Natural killer cell (primary cell): ENCODE data around the gene BEX1. TPM values are rescaled to one million over a fixed set of nuclear protein-coding genes. Genes with fewer than 3 reads are reported as not detected.

Source experiments
- ATAC-seq, 3 donors: fragments of 150-1000 bp in 2 of 3; fragments of 200-7000 bp in 1 of 3; cut with Tn5 transposase; 1 replicate in 1 of 3; 2 replicates in 2 of 3; pipeline ENCODE4 v1.10.0; 2021; ENCODE audit warnings: mild to moderate bottlenecking in 2 of 3, moderate library complexity in 2 of 3
- DNase-seq, 2 donors: peaks; one replicate each; pipeline versions ENCODE4 v3.0.0 to v3.0.0-alpha.2; 2013 to 2021; ENCODE audit warnings: mixed read lengths in 1 of 2
- H3K27ac ChIP-seq: one replicate; pipeline ENCODE4 v1.5.1; 2013; ENCODE audit warnings: mild to moderate bottlenecking, low read length
- H3K27me3 ChIP-seq: one replicate; pipeline ENCODE4 v1.6.1; 2013; ENCODE audit warnings: low read length; ENCODE audit not compliant: control insufficient read depth, insufficient read depth
- H3K36me3 ChIP-seq: one replicate; pipeline ENCODE4 v1.6.1; 2013; ENCODE audit warnings: low read length; ENCODE audit not compliant: control insufficient read depth, insufficient read depth
- H3K4me1 ChIP-seq: one replicate; pipeline ENCODE4 v1.6.1; 2013; ENCODE audit warnings: low read length; ENCODE audit not compliant: control insufficient read depth, insufficient read depth
- H3K4me3 ChIP-seq: one replicate; pipeline ENCODE4 v1.5.1; 2013; ENCODE audit warnings: low read length
- H3K9me3 ChIP-seq: one replicate; pipeline ENCODE4 v1.6.1; 2013; ENCODE audit warnings: low read length; ENCODE audit not compliant: control insufficient read depth, insufficient read depth
- H3K27ac Mint-ChIP-seq, 2 donors: one replicate each; pipeline ENCODE4 v1.8.0; 2022; ENCODE audit warnings: mild to moderate bottlenecking in 2 of 2, mixed read lengths in 2 of 2, moderate library complexity in 1 of 2
- H3K27me3 Mint-ChIP-seq, 2 donors: one replicate each; pipeline ENCODE4 v1.8.0; 2022; ENCODE audit warnings: low read depth in 2 of 2, mixed read lengths in 2 of 2
- H3K36me3 Mint-ChIP-seq: one replicate; pipeline ENCODE4 v1.8.0; 2022; ENCODE audit warnings: mixed read lengths
- H3K4me1 Mint-ChIP-seq, 2 donors: one replicate each; pipeline ENCODE4 v1.8.0; 2022; ENCODE audit warnings: mixed read lengths in 2 of 2
- H3K4me3 Mint-ChIP-seq: one replicate; pipeline ENCODE4 v1.8.0; 2022; ENCODE audit warnings: mild to moderate bottlenecking, moderate library complexity, mixed read lengths
- H3K9me3 Mint-ChIP-seq, 2 donors: one replicate each; pipeline ENCODE4 v1.8.0; 2022; ENCODE audit warnings: mixed read lengths in 2 of 2
- CTCF ChIP-seq: fragments of 200-600 bp; IDR thresholded peaks from one replicate; pipeline ENCODE4 v1.8.0; 2022; ENCODE audit warnings: antibody characterized with exemption
- WGBS: methylation state at CpG from one replicate; pipeline ENCODE4 v1.1.7; 2013; ENCODE audit warnings: missing lambda C conversion rate; ENCODE audit not compliant: insufficient coverage; 5-methylcytosine and 5-hydroxymethylcytosine counted together
- intact Hi-C: fragments of 100-400 bp; cut with micrococcal nuclease; formaldehyde crosslinking; loops from one replicate; pipeline ENCODE4 v1.14.2; 2022
- total RNA-seq, 4 donors: library from RNA; stranded (reverse); fragments of 120-200 nt in 1 of 4; gene quantifications; one replicate each; pipeline versions ENCODE4 v1.2.3 to v1.2.4, GENCODE V29; 2013 to 2022

The BEX1 gene
- total RNA-seq, 3 donors from 2014 or later (not counting 1 experiment from before 2014, with no cell fraction given), result 0.59 TPM; not detected in 2

- H3K4me1 Mint-ChIP-seq, result no peaks in the 10 kb centered on the region
- Histone ChIP-seq H3K36me3 (no peaks in the 10 kb centered on the region), H3K27ac (no peak overlapping the region), H3K9me3 (no peaks in the 10 kb centered on the region), H3K27me3 (no peaks in the 10 kb centered on the region), H3K4me1 (no peaks in the 10 kb centered on the region), H3K4me3 (no peak overlapping the region)
- peaks cover 0 to 10% of the 10 kb centered on the region in 2 donors for H3K27me3 Mint-ChIP-seq
- no peak for DNase-seq
- no peaks in the 10 kb centered on the region for H3K9me3 Mint-ChIP-seq
- ATAC-seq, result no peak
- WGBS, result no CpG with 5 or more reads among the region's 3 CpGs
- no peak overlapping the region for H3K27ac Mint-ChIP-seq
- intact Hi-C loops, result no loop called here
- no peak for TF ChIP-seq CTCF
- H3K36me3 Mint-ChIP-seq, result no peaks in the 10 kb centered on the region
- H3K4me3 Mint-ChIP-seq, result no peak overlapping the region
Observed at GRCh38 chrX:103101299-103102042, 37.5 kb upstream of the BEX1 start.

- Histone ChIP-seq H3K36me3 (no peaks in the 10 kb centered on the region), H3K4me1 (no peaks in the 10 kb centered on the region), H3K27ac (no peak overlapping the region), H3K9me3 (no peaks in the 10 kb centered on the region), H3K27me3 (no peaks in the 10 kb centered on the region), H3K4me3 (no peak overlapping the region)
- no CpG with 5 or more reads among the region's 4 CpGs for WGBS
- DNase-seq (no peak), ATAC-seq (no peak)
- H3K9me3 Mint-ChIP-seq, result no peaks in the 10 kb centered on the region
- no peak overlapping the region for H3K27ac Mint-ChIP-seq
- intact Hi-C loops, result no loop called here
- no peak overlapping the region for H3K4me3 Mint-ChIP-seq
- no peaks in the 10 kb centered on the region for H3K4me1 Mint-ChIP-seq
- H3K27me3 Mint-ChIP-seq, result peaks cover 0 to 10% of the 10 kb centered on the region in 2 donors
- H3K36me3 Mint-ChIP-seq, result no peaks in the 10 kb centered on the region
- no peak for TF ChIP-seq CTCF
Observed at GRCh38 chrX:103100484-103100883, 36.5 kb upstream of the BEX1 start.

GRCh38 chrX:103099691-103100090, 35.7 kb upstream of the BEX1 start:
- H3K27me3 ChIP-seq, result no peaks in the 10 kb centered on the region
- ATAC-seq (no peak), DNase-seq (no peak)
- WGBS, result 100% methylated on average over 2 of the region's 4 CpGs
- H3K9me3 ChIP-seq, result no peaks in the 10 kb centered on the region
- no peaks in the 10 kb centered on the region for H3K4me1 ChIP-seq
- intact Hi-C loops, result no loop called here
- no peaks in the 10 kb centered on the region for H3K4me1 Mint-ChIP-seq
- TF ChIP-seq CTCF, result no peak
- H3K36me3 ChIP-seq, result no peaks in the 10 kb centered on the region
- no peak overlapping the region for H3K4me3 Mint-ChIP-seq
- H3K9me3 Mint-ChIP-seq, result no peaks in the 10 kb centered on the region
- H3K27ac ChIP-seq, result no peak overlapping the region
- H3K4me3 ChIP-seq, result no peak overlapping the region
- no peak overlapping the region for H3K27ac Mint-ChIP-seq
- no peaks in the 10 kb centered on the region for H3K36me3 Mint-ChIP-seq
- H3K27me3 Mint-ChIP-seq, result peaks cover 0 to 10% of the 10 kb centered on the region in 2 donors

- DNase-seq (no peak), ATAC-seq (no peak)
- Histone ChIP-seq H3K4me1 (no peaks in the 10 kb centered on the region), H3K27ac (no peak overlapping the region), H3K36me3 (no peaks in the 10 kb centered on the region), H3K4me3 (no peak overlapping the region), H3K27me3 (no peaks in the 10 kb centered on the region), H3K9me3 (no peaks in the 10 kb centered on the region)
- no peak overlapping the region for H3K27ac Mint-ChIP-seq
- TF ChIP-seq CTCF, result no peak
- no peak overlapping the region for H3K4me3 Mint-ChIP-seq
- H3K4me1 Mint-ChIP-seq, result no peaks in the 10 kb centered on the region
- H3K27me3 Mint-ChIP-seq, result peaks cover 0 to 10% of the 10 kb centered on the region in 2 donors
- intact Hi-C loops, result no loop called here
- 82% methylated on average over 2 of the region's 2 CpGs for WGBS
- no peaks in the 10 kb centered on the region for H3K9me3 Mint-ChIP-seq
- no peaks in the 10 kb centered on the region for H3K36me3 Mint-ChIP-seq
Observed at GRCh38 chrX:103098488-103098887, 34.5 kb upstream of the BEX1 start.
